Epithelial cell of proximal tubule (primary cell): Measurements from ENCODE around the gene OR2H1. TPM values are rescaled to one million over a fixed set of nuclear protein-coding genes. Genes with fewer than 3 reads are reported as not detected.
"Not testable (repeated sequence)": the region's sequence is repeated elsewhere in the genome, so short reads cannot be mapped to it uniquely, and the experiment has no call there.

Experiments used
- DNase-seq: peaks from one replicate; pipeline ENCODE4 v3.0.0-alpha.2; 2011; ENCODE audit warnings: low read depth
- H3K4me3 ChIP-seq: 2 replicates; pipeline ENCODE4 v1.5.1; 2011; ENCODE audit warnings: low read depth, mild to moderate bottlenecking, low read length
- CTCF ChIP-seq: conservative IDR thresholded peaks from 2 replicates; pipeline ENCODE4 v1.5.1; 2012; ENCODE audit warnings: low read depth, mild to moderate bottlenecking, low read length
- total RNA-seq: library from RNA; depleted of rRNA; stranded (reverse); fragments of >200 nt; gene quantifications from 2 replicates; pipeline ENCODE4 v1.2.3, GENCODE V29; 2015

Gene OR2H1
- total RNA-seq, 1 donor from 2014 or later, result not detected

- DNase-seq, result no peak
- H3K4me3 ChIP-seq, result no peak within 1 kb of the TSS
- TF ChIP-seq CTCF, result no peak
Measured at GRCh38 chr6:29439006-29439405, 17.9 kb upstream of the OR2H1 start, which contains the start of gene OR10C1. TSS of gene OR10C1 (plus strand) at chr6:29439306. CDS start at chr6:29440016, 710 bp downstream.

GRCh38 chr6:29442719-29443118, 14.2 kb upstream of the OR2H1 start:
- DNase-seq, result no peak
- no peak overlapping the region for H3K4me3 ChIP-seq
- no peak for TF ChIP-seq CTCF

- not testable (repeated sequence) for H3K4me3 ChIP-seq, DNase-seq
Measured at GRCh38 chr6:29444031-29444430, 12.9 kb upstream of the OR2H1 start.

- H3K4me3 ChIP-seq, result no peak overlapping the region
- no peak for TF ChIP-seq CTCF
- DNase-seq, result no peak
Measured at GRCh38 chr6:29447670-29448069, 9.3 kb upstream of the OR2H1 start.

GRCh38 chr6:29451471-29452193, 5.3 kb upstream of the OR2H1 start:
- no peak for DNase-seq
- no peak for TF ChIP-seq CTCF
- no peak overlapping the region for H3K4me3 ChIP-seq

GRCh38 chr6:29461021-29461814, 4.3 kb downstream of the OR2H1 start:
- DNase-seq, result no peak
- no peak overlapping the region for H3K4me3 ChIP-seq
- no peak for TF ChIP-seq CTCF

GRCh38 chr6:29462022-29462421, 5.1 kb downstream of the OR2H1 start:
- no peak for TF ChIP-seq CTCF
- DNase-seq, result no peak
- H3K4me3 ChIP-seq, result no peak overlapping the region
